Activated CD4-positive, alpha-beta T cell treated with anti-CD3 and anti-CD28 coated beads for 36 hours (primary cell): ENCODE measurements around the gene CCZ1B. TPM values are rescaled to one million over a fixed set of nuclear protein-coding genes. Genes with fewer than 3 reads are reported as not detected.
"Not testable (repeated sequence)": the region's sequence is repeated elsewhere in the genome, so short reads cannot be mapped to it uniquely, and the experiment has no call there.

ENCODE experiments used
- ATAC-seq: fragments of 200-7000 bp; cut with Tn5 transposase; one replicate; pipeline ENCODE4 v1.10.0; 2021; ENCODE audit warnings: mild to moderate bottlenecking, moderate library complexity
- CTCF ChIA-PET: fragments of 350-600 bp; sonication (Branson Sonifier 250); formaldehyde crosslinking; loops from one replicate; lab custom pipeline; 2021; ENCODE audit warnings: antibody characterized with exemption; lab: Charles Lee
- POLR2A ChIA-PET: fragments of 350-600 bp; sonication (Branson Sonifier 250); formaldehyde crosslinking; loops from one replicate; lab custom pipeline; 2021; ENCODE audit warnings: antibody characterized with exemption, inconsistent platforms; lab: Charles Lee
- DNase-seq: peaks from one replicate; pipeline ENCODE4 v3.0.0-alpha.2; 2020
- H3K27ac Mint-ChIP-seq: one replicate; pipeline ENCODE4 v1.8.0; 2021; ENCODE audit warnings: mixed read lengths
- H3K27me3 Mint-ChIP-seq: one replicate; pipeline ENCODE4 v1.8.0; 2021; ENCODE audit warnings: mixed read lengths
- H3K36me3 Mint-ChIP-seq: one replicate; pipeline ENCODE4 v1.8.0; 2021; ENCODE audit warnings: low read depth, mixed read lengths
- H3K4me1 Mint-ChIP-seq: one replicate; pipeline ENCODE4 v1.8.0; 2021; ENCODE audit warnings: mixed read lengths
- H3K4me3 Mint-ChIP-seq: one replicate; pipeline ENCODE4 v1.8.0; 2021; ENCODE audit warnings: mild to moderate bottlenecking, moderate library complexity, mixed read lengths
- H3K9me3 Mint-ChIP-seq: one replicate; pipeline ENCODE4 v1.8.0; 2021; ENCODE audit warnings: low read depth, mixed read lengths
- intact Hi-C, 2 experiments: fragments of 100-400 bp; cut with DNase I in 1 of 2; cut with micrococcal nuclease in 1 of 2; formaldehyde crosslinking; loops; one replicate each; pipeline versions ENCODE4 v1.14.2 to v1.15.1; 2022 to 2024; cut with DNase I, micrococcal nuclease
- total RNA-seq, 2 experiments: library from RNA; stranded (reverse); gene quantifications; one replicate each; pipeline ENCODE4 v1.2.3, GENCODE V29; 2021

The CCZ1B gene
- total RNA-seq: 10 to 100 TPM; 41.9 to 42.4 TPM

GRCh38 chr7:6826151-6826550, at the start of gene CCZ1B:
CCZ1B (minus strand) TSS chr7:6826275; CDS start chr7:6826197, 78 bp downstream.
- Mint-ChIP-seq H3K4me3 (peak within 1 kb of the TSS; percentile 89), H3K27ac (peak within 1 kb of the TSS; percentile 92)
- ATAC-seq (peak; percentile 97), DNase-seq (peak; percentile 95)
- H3K9me3 Mint-ChIP-seq, H3K36me3 Mint-ChIP-seq, intact Hi-C loops, POLR2A ChIA-PET, H3K27me3 Mint-ChIP-seq, CTCF ChIA-PET, H3K4me1 Mint-ChIP-seq: not testable (repeated sequence)

GRCh38 chr7:6875022-6875421, 48.9 kb upstream of the CCZ1B start:
- CTCF ChIA-PET, ATAC-seq, intact Hi-C loops, DNase-seq, H3K4me3 Mint-ChIP-seq, H3K36me3 Mint-ChIP-seq, H3K27ac Mint-ChIP-seq, POLR2A ChIA-PET, H3K9me3 Mint-ChIP-seq, H3K27me3 Mint-ChIP-seq, H3K4me1 Mint-ChIP-seq: not testable (repeated sequence)

- POLR2A ChIA-PET, DNase-seq, CTCF ChIA-PET, intact Hi-C loops, H3K9me3 Mint-ChIP-seq, ATAC-seq, H3K27ac Mint-ChIP-seq, H3K27me3 Mint-ChIP-seq, H3K4me3 Mint-ChIP-seq, H3K4me1 Mint-ChIP-seq, H3K36me3 Mint-ChIP-seq: not testable (repeated sequence)
Observed at GRCh38 chr7:6872246-6872945, 46.3 kb upstream of the CCZ1B start.

DNA sequence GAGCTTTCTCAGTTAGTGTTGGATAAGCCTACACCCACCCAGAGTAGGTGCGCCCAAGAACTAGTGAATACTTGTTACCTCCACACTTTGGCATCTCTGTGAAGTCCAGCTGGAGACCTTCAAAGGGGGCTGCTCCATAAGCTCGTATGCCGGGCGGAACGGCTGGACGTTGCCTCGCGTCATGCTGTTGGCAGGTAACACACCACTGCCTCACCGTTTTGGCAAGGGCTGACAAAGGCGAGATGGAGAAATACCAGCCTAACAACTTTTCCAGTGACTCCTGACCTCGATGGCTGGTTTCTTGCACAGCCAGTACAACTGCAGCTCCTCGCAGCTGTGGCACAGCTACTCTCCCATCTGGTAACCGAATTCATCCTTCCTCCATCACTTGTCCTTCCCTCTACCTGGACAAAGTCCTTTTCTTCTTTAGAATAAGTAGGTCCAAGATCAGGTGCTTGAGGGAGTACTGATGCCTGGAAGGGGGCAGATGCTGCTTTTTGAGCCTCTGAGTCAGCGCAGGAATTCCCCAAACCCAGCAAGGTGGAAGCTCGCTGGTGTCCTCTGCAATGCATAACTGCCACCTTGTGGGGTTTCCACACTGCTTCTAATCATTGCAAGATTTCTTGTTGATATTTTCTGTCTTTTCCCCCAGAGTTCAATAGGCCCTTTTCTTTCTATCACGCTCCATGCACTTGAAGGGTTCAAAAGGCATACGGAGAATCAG, 45.5 kb upstream of the CCZ1B start:
- DNase-seq, H3K27me3 Mint-ChIP-seq, H3K4me1 Mint-ChIP-seq, H3K27ac Mint-ChIP-seq, H3K4me3 Mint-ChIP-seq, H3K36me3 Mint-ChIP-seq, H3K9me3 Mint-ChIP-seq, CTCF ChIA-PET, intact Hi-C loops, POLR2A ChIA-PET, ATAC-seq: not testable (repeated sequence)

DNA sequence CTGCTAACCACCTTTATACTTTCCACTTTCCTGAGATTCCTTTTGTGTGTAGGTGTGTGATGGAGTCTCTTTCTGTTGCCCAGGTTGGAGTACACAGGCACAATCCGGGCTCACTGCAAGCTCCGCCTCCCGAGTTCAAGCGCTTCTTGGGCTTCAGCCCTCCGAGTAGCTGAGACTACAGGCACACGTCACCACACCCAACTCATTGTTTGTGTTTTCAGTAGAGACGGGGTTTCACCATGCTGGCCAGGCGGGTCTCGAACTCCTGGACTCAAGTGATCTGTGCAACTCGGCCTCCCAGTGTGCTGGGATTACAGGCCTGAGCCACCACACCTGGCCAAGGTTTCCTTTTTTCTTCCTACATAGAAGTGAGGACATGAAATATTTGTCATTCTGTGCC, 38.7 kb upstream of the CCZ1B start:
- H3K4me3 Mint-ChIP-seq, intact Hi-C loops, H3K9me3 Mint-ChIP-seq, CTCF ChIA-PET, H3K27me3 Mint-ChIP-seq, H3K36me3 Mint-ChIP-seq, H3K27ac Mint-ChIP-seq, H3K4me1 Mint-ChIP-seq, POLR2A ChIA-PET, ATAC-seq, DNase-seq: not testable (repeated sequence)

DNA sequence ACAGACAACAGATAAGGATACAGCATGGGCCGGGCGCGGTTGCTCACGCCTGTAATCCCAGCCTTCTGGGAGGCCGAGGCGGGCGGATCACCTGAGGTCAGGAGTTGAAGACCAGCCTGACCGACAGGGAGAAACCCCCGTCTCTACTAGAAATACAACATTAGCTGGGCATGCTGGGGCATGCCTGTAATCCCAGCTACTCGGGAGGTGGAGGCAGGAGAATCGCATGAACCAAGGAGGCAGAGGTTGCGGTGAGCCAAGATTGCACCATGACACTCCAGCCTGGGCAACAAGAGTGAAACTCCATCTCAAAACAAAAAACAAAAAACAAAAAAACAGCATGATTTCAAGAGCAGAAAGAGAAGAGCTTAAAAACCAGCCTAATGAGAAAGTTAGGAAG, 38.1 kb upstream of the CCZ1B start:
- POLR2A ChIA-PET, H3K27me3 Mint-ChIP-seq, ATAC-seq, CTCF ChIA-PET, H3K36me3 Mint-ChIP-seq, H3K27ac Mint-ChIP-seq, DNase-seq, intact Hi-C loops, H3K9me3 Mint-ChIP-seq, H3K4me3 Mint-ChIP-seq, H3K4me1 Mint-ChIP-seq: not testable (repeated sequence)

GRCh38 chr7:6862876-6863275, 36.8 kb upstream of the CCZ1B start:
- H3K27me3 Mint-ChIP-seq, ATAC-seq, H3K4me3 Mint-ChIP-seq, POLR2A ChIA-PET, intact Hi-C loops, H3K9me3 Mint-ChIP-seq, DNase-seq, H3K4me1 Mint-ChIP-seq, H3K27ac Mint-ChIP-seq, CTCF ChIA-PET, H3K36me3 Mint-ChIP-seq: not testable (repeated sequence)

DNA sequence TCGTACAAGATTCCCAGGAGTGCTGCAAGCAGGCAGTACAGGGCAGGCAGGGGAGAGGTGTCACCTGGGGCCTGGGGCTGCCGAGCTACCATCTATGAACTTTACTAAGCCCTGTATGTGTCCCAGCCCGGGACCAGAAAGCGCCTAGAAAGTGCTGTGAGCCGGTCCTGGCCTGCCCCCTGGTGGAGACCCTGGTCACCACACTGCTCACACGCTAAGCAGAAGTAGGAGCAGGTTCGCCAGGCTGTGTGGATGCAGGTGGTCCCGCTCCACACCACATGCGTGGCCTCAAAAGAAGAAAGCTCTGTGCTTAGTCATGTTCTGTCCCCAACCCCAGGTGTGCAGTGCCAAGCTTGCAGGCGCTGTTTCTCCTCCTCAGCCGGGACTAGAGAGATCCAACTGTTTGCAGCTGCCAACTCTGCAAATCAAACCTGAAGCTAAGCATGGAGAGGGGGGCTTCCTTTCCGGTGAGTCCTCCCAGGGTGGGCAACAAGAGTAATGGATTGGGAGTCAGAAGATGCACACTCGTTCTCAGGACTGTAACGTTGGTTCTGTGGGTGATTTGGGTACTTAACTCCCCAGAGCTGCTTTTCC, 31.7 kb upstream of the CCZ1B start:
- CTCF ChIA-PET: interaction anchor here (0.9 to 1.3 kb wide), 4 partner anchors 50 to 342 kb away, joined by 3 to 6 read pairs (median 3); no protein-coding TSS in a partner anchor
- intact Hi-C loops: loop anchor here (5.0 to 10.0 kb wide), 3 partner anchors 273 to 343 kb away; no protein-coding TSS in a partner anchor
- H3K27ac Mint-ChIP-seq, H3K27me3 Mint-ChIP-seq, ATAC-seq, H3K36me3 Mint-ChIP-seq, H3K4me1 Mint-ChIP-seq, POLR2A ChIA-PET, H3K9me3 Mint-ChIP-seq, H3K4me3 Mint-ChIP-seq: not testable (repeated sequence)
- peak; percentile 88 for DNase-seq

DNA sequence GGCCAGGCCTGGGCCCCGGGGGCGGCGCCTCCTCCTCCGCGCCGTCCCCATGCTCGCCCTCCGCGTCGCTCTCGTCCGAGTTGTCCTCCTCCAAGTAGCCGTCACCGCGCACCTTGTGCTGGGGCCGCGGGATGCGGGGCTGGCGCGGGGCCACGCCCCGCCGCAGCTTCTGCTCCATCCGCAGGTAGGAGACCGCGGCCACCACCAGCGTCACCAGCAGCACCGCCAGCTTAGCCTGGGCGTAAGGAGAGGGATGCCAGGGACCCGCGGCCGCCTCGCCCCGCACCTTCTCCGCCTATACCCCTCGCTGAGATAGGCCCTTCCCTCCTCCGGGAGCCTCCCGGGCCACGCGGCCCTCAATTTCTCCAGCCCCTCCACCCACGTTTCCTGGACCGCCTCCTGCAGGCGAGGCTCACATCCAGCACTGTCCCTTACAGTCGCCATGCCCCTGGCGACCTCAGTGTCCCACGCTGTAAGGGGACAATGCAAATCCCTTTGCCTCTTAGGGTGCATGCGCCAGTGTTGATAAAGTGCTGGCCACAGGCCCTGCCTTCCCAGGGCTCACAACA, 29.6 kb upstream of the CCZ1B start:
- CTCF ChIA-PET, H3K9me3 Mint-ChIP-seq, H3K27ac Mint-ChIP-seq, DNase-seq, ATAC-seq, H3K36me3 Mint-ChIP-seq, H3K4me1 Mint-ChIP-seq, H3K27me3 Mint-ChIP-seq, POLR2A ChIA-PET: not testable (repeated sequence)
- H3K4me3 Mint-ChIP-seq: peak overlapping the region; percentile 61
- intact Hi-C loops: loop anchor here (5.0 to 10.0 kb wide), 3 partner anchors 271 to 341 kb away; no protein-coding TSS in a partner anchor

DNA sequence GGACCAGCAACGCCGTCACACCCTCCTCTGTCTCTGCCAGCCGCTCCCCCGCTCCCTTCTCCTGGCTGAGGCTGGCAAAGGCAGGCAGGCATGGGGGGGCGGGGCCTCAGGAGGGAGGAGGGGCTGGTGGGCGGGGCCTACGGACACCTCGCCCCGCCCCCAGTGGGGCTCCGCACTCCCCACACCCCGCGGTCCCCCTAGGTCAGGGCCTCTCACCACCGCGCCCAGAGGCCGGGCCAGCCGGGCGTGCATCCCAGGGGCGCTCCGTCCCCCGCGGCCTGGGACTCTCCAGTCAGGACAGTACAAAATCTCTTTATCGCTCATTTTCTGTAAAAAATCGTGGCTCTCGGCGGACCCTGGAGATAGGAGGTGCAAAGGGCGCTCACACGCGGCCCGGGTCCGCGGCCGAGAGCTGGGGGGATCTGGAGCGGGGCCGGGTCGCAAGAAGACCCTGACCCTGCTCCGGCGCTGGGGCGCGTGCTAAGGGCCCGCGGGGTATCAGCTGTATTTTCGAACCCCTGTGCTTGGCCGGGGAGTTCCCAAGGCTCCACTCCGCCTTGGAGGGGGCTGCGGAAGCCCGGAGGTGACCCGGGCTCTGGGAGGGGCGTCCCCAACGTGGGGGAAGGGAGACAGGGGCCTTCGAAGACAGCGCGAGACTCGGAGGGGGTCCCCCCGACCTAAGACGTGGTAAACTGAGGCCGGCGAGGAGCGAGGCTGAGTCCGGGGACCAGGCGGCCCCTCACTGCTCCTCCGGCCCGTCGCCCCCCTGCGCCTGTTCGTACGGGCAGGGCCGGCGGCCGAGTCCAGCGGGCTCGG, 28.9 kb upstream of the CCZ1B start:
- POLR2A ChIA-PET, CTCF ChIA-PET, ATAC-seq, H3K4me1 Mint-ChIP-seq, H3K9me3 Mint-ChIP-seq, H3K36me3 Mint-ChIP-seq, H3K27me3 Mint-ChIP-seq, H3K27ac Mint-ChIP-seq: not testable (repeated sequence)
- intact Hi-C loops: loop anchor here (5.0 to 10.0 kb wide), 3 partner anchors 270 to 340 kb away; no protein-coding TSS in a partner anchor
- peak overlapping the region; percentile 52 for H3K4me3 Mint-ChIP-seq
- peak; percentile 25 for DNase-seq

GRCh38 chr7:6853681-6854080, 27.6 kb upstream of the CCZ1B start:
- DNase-seq, ATAC-seq, H3K4me1 Mint-ChIP-seq, H3K36me3 Mint-ChIP-seq, H3K27ac Mint-ChIP-seq, H3K4me3 Mint-ChIP-seq, POLR2A ChIA-PET, H3K9me3 Mint-ChIP-seq, H3K27me3 Mint-ChIP-seq, CTCF ChIA-PET: not testable (repeated sequence)
- intact Hi-C loops: loop anchor here in 1 of 2 experiments (10.0 kb wide), 2 partner anchors 269 to 339 kb away; no protein-coding TSS in a partner anchor
